ENCODE data around the gene RNF224. TPM values are rescaled to one million over a fixed set of nuclear protein-coding genes. Genes with fewer than 3 reads are reported as not detected.

Gene RNF224
- total RNA-seq, 2 experiments from 2014 or later: 0.14 TPM; not detected in 1

DNA sequence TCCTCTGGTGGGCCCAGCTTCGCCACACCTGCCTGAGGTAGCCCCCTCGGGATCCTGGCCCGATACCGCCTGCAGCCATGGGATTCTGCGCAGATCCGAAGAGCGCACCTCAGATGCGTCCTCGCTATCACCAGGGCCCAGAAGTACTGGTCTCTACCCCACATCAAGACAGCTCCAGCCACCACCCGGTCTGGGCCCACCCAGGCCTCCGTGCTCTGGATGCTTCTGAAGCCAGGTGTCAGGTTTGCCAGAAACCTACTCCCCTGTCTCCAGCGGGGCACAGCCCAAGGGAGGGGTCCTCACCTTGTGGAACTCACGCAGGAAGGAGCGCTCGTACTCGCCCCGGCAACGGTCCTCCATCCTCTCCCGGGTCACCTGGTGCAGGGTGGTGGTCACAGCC is 41.4 kb upstream of the RNF224 start:
- POLR2A ChIA-PET: no interaction called here
- no peaks in the 10 kb centered on the region for H3K27me3 Mint-ChIP-seq
- Histone ChIP-seq H3K4me3 (ENCODE audit: low read length) (no peak overlapping the region), H3K27ac (ENCODE audit: low read depth in 1 of 2, low read length in 2 of 2) (no peak overlapping the region), H3K4me1 (ENCODE audit: insufficient read depth, low read length) (peaks cover 50% of the 10 kb centered on the region), H3K27me3 (ENCODE audit: control insufficient read depth in 1 of 2, insufficient read depth in 2 of 2, low read length in 2 of 2) (no peaks in the 10 kb centered on the region), H3K9me3 (ENCODE audit: control insufficient read depth in 1 of 2, insufficient read depth in 1 of 2, low read length in 2 of 2) (no peaks in the 10 kb centered on the region), H3K36me3 (ENCODE audit: insufficient read depth, low read length) (peaks cover 66% of the 10 kb centered on the region)
- peak overlapping the region; percentile 93 for H3K4me3 Mint-ChIP-seq
- CTCF ChIA-PET: no interaction called here
- peaks cover 72% of the 10 kb centered on the region for H3K36me3 Mint-ChIP-seq (ENCODE audit: low read depth)
- H3K4me1 Mint-ChIP-seq (ENCODE audit: low read depth): peaks cover 29% of the 10 kb centered on the region
- H3K27ac Mint-ChIP-seq: no peak overlapping the region
- DNase-seq (no peak), ATAC-seq (ENCODE audit: poor library complexity) (no peak)
- intact Hi-C loops (cut with DNase I, micrococcal nuclease): loop anchor here in 1 of 2 experiments (5.0 kb wide), 1 partner anchor 51 kb away; no protein-coding TSS in a partner anchor
- TF ChIP-seq, protein P1, sequence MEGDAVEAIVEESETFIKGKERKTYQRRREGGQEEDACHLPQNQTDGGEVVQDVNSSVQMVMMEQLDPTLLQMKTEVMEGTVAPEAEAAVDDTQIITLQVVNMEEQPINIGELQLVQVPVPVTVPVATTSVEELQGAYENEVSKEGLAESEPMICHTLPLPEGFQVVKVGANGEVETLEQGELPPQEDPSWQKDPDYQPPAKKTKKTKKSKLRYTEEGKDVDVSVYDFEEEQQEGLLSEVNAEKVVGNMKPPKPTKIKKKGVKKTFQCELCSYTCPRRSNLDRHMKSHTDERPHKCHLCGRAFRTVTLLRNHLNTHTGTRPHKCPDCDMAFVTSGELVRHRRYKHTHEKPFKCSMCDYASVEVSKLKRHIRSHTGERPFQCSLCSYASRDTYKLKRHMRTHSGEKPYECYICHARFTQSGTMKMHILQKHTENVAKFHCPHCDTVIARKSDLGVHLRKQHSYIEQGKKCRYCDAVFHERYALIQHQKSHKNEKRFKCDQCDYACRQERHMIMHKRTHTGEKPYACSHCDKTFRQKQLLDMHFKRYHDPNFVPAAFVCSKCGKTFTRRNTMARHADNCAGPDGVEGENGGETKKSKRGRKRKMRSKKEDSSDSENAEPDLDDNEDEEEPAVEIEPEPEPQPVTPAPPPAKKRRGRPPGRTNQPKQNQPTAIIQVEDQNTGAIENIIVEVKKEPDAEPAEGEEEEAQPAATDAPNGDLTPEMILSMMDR (IDR thresholded peaks at IDR 0.05): no peak
- no peaks in the 10 kb centered on the region for H3K9me3 Mint-ChIP-seq

DNA sequence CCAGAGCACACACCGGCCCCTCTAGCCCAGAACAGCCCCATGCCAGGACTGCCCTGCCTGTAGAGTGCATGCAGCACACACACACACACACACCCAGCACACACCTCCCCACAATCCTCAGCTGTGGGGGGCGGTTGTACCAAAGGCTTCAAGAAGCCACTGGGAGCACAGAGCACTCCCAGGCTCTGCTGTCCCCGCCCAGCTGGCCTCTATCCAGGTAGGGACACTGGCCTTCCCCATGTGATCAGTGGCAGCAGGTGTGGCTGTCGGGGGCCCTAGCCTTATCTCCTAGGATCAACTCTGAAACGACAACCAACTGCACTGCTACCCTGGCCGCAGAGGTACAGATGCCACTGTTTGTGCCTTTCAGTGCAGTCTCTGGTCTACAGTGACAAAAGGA is 40.9 kb upstream of the RNF224 start:
- H3K36me3 Mint-ChIP-seq (ENCODE audit: low read depth): peaks cover 69% of the 10 kb centered on the region
- TF ChIP-seq, protein P1 (IDR thresholded peaks at IDR 0.05): no peak
- Histone ChIP-seq H3K4me1 (ENCODE audit: insufficient read depth, low read length) (peaks cover 50% of the 10 kb centered on the region), H3K27ac (ENCODE audit: low read depth in 1 of 2, low read length in 2 of 2) (no peak overlapping the region), H3K36me3 (ENCODE audit: insufficient read depth, low read length) (peaks cover 65% of the 10 kb centered on the region), H3K4me3 (ENCODE audit: low read length) (no peak overlapping the region), H3K9me3 (ENCODE audit: control insufficient read depth in 1 of 2, insufficient read depth in 1 of 2, low read length in 2 of 2) (no peaks in the 10 kb centered on the region), H3K27me3 (ENCODE audit: control insufficient read depth in 1 of 2, insufficient read depth in 2 of 2, low read length in 2 of 2) (no peaks in the 10 kb centered on the region)
- ChIA-PET CTCF (no interaction called here), POLR2A (no interaction called here)
- peak overlapping the region; percentile 93 for H3K4me3 Mint-ChIP-seq
- H3K9me3 Mint-ChIP-seq: no peaks in the 10 kb centered on the region
- H3K27me3 Mint-ChIP-seq: no peaks in the 10 kb centered on the region
- ATAC-seq (ENCODE audit: poor library complexity) (no peak), DNase-seq (no peak)
- intact Hi-C loops (cut with DNase I, micrococcal nuclease): loop anchor here in 1 of 2 experiments (5.0 kb wide), 1 partner anchor 51 kb away; no protein-coding TSS in a partner anchor
- peak overlapping the region; percentile 79 for H3K27ac Mint-ChIP-seq
- H3K4me1 Mint-ChIP-seq (ENCODE audit: low read depth): peaks cover 29% of the 10 kb centered on the region

DNA sequence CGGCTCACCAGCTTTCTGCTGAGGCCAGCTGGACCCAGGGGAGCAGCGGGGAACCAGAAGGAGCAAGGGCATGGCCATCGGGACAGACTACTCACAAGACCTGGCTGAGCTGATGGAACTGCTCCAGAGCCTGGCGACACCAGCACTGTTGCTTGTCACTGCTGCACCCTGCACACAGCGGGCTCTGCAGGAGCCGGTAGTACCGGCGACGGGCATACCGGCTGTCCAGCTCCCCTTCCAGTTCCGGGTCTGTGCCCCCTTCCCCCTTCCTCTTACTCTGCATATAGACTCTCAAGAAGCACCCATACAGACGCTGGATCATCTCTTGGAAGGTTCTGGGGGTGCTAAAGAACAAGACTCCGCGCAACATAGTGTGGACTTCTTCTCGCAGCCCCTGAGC is 39.9 kb upstream of the RNF224 start:
- Mint-ChIP-seq H3K36me3 (ENCODE audit: low read depth) (peaks cover 61% of the 10 kb centered on the region), H3K4me3 (peak overlapping the region; percentile 93), H3K27ac (peak overlapping the region; percentile 79), H3K9me3 (no peaks in the 10 kb centered on the region), H3K4me1 (ENCODE audit: low read depth) (peaks cover 29% of the 10 kb centered on the region), H3K27me3 (no peaks in the 10 kb centered on the region)
- intact Hi-C loops (cut with DNase I, micrococcal nuclease): loop anchor here in 1 of 2 experiments (5.0 kb wide), 1 partner anchor 50 kb away; no protein-coding TSS in a partner anchor
- peaks cover 55% of the 10 kb centered on the region for H3K36me3 ChIP-seq (ENCODE audit: insufficient read depth, low read length)
- no peak overlapping the region for H3K27ac ChIP-seq (ENCODE audit: low read depth in 1 of 2, low read length in 2 of 2)
- H3K4me1 ChIP-seq (ENCODE audit: insufficient read depth, low read length): peaks cover 50% of the 10 kb centered on the region
- peak overlapping the region; percentile 100 for H3K4me3 ChIP-seq (ENCODE audit: low read length)
- no peaks in the 10 kb centered on the region for H3K27me3 ChIP-seq (ENCODE audit: control insufficient read depth in 1 of 2, insufficient read depth in 2 of 2, low read length in 2 of 2)
- ChIA-PET POLR2A (interaction anchor here (0.9 to 3.5 kb wide), 8 partner anchors 11 to 101 kb away, joined by 3 to 39 read pairs (median 11); partner anchors contain the start of genes RNF208, TPRN and TUBB4B), CTCF (interaction anchor here (1.1 to 1.6 kb wide), 2 partner anchors 49 to 120 kb away, joined by 4 to 7 read pairs; no protein-coding TSS in a partner anchor)
- TF ChIP-seq, protein P1 (IDR thresholded peaks at IDR 0.05): no peak
- no peak for ATAC-seq (ENCODE audit: poor library complexity)
- H3K9me3 ChIP-seq (ENCODE audit: control insufficient read depth in 1 of 2, insufficient read depth in 1 of 2, low read length in 2 of 2): no peaks in the 10 kb centered on the region
- no peak for DNase-seq
